LNCAP (cell line): ENCODE results near the gene ZSWIM9.
A peak's percentile ranks its signal among the peaks of the same experiment; 100 is the strongest.

Source experiments
- TF ChIP-seq, protein P1 (sequence below): fragments of 450-650 bp; IDR thresholded peaks from 2 replicates; pipeline ENCODE4 v1.5.1; 2017; ENCODE audit warnings: mild to moderate bottlenecking

Gene ZSWIM9

DNA sequence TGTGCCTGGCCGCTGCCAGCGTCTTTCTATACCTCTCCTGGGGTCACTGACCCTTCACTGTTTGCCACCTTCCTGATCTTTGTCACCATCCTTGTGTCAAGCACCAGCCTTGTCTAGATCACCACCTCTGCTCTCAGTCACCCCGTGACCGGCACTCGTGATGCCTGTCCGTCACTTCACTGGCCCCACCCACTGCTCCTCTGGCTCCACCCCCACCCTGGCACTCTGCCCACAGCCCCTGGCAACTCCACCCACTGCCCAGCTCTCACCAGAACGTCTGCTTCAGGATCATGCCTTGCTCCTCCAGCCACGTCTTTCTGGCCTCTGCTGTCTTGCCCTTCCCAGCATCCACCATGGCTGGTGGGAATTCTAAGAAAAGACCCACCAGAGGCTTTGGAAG lies 35.1 kb upstream of the ZSWIM9 start:
- TF ChIP-seq, protein P1, sequence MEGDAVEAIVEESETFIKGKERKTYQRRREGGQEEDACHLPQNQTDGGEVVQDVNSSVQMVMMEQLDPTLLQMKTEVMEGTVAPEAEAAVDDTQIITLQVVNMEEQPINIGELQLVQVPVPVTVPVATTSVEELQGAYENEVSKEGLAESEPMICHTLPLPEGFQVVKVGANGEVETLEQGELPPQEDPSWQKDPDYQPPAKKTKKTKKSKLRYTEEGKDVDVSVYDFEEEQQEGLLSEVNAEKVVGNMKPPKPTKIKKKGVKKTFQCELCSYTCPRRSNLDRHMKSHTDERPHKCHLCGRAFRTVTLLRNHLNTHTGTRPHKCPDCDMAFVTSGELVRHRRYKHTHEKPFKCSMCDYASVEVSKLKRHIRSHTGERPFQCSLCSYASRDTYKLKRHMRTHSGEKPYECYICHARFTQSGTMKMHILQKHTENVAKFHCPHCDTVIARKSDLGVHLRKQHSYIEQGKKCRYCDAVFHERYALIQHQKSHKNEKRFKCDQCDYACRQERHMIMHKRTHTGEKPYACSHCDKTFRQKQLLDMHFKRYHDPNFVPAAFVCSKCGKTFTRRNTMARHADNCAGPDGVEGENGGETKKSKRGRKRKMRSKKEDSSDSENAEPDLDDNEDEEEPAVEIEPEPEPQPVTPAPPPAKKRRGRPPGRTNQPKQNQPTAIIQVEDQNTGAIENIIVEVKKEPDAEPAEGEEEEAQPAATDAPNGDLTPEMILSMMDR: no peak

DNA sequence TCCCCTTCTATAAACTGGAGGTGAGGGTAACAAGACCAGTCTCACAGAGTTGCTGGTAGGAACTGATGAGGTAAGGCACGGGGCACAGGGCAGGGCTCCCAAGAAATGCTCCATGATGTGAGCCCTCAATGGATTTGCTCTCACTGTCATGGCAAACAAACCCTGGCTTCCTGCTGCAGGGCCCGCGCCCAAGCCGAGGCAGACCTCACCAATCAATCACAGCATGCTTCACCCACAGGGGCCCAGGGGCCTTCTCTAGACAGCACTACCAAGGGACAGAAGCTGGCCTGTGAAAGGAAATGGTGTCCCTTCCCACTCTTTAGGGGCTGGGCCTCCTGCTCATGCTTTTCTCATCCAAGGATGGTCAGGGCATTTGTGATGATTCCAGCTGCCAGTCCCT lies 33.9 kb upstream of the ZSWIM9 start:
- TF ChIP-seq, protein P1: no peak

DNA sequence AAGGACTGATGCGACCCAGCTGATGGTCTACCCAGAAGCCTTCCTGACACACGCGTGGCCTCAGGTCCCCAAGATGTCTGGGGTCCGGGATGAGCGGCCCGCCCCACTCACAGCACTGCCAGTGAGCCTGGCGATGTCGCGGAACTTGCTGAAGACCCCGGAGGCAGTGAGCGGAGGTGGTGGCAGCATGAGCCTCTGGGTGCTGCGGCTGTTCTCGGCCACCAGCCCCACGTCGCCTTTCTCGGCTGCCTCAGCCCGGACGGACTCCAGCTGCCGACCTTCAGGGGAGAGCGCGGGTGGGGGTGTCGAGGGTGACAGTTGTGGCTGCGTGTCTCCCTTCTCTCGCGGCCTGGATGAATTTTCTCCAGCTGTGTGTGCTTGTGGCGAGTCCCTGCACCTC lies 33.1 kb upstream of the ZSWIM9 start:
- TF ChIP-seq, protein P1: no peak

DNA sequence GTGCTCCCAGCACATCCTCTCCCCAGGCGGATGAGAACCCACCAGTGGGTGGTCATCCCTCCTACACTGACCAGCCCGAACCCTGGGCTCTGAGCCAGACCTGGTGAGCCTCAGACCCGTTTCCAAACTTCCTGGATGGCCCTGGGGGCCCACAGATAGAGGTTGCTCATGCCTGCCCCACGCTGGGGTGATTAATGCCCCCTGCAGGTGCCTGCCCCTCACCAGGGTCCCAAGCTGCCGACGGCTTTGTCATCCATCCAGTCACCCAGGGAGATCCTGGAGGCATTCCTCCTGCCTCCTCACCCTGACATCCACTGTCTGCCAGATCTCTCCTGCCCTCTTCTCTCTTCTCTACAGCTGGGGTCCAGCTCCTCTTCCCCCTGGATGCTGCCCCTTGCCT lies 31.4 kb upstream of the ZSWIM9 start:
- TF ChIP-seq, protein P1: no peak

DNA sequence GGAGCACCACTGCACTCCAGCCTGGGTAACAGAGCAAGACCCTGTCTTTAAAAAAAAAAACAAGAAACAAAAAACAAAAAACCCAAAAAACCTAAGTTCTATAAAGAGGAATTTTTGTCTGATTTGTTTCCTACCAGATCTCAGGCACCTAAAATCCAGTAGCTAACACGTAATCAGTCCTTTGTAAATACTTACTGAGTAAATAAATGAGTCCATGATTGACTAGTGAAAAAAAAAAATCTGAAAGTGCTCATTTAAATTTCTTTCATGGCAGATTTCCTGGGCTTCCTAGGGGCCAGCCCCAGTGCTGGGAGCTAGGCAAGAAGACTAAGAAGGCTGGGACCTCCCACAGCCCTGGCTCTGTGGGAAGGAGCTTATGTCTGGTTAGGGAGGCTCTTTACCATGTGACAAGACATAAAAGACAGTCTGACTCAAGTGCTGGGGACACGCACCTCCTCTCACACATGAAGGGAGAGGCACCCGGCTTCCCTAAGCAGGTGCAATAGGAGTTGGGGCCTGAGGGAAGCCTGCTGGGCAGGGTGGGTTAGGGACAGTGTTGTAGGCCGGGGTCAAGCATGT lies 22.8 kb upstream of the ZSWIM9 start:
- TF ChIP-seq, protein P1: no peak

DNA sequence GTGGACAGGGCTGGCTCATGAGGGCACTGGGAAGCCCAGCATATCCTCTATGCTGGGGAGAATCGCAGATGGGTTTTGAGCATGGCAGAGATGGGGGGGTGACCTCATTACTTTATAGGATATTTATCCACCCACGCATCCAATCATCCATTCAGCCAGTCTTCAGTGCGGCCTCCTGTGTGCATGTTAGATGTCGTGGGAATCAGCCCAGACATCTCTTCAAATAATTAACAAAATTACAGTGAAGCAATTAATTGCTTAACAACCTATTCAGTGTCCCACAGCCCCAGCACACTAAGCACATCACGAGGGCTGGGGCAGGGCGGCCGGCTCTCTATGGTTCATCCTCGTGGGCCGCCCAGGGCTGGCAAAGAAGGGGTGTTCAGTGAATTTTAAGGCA lies 21.9 kb upstream of the ZSWIM9 start:
- TF ChIP-seq, protein P1: no peak

DNA sequence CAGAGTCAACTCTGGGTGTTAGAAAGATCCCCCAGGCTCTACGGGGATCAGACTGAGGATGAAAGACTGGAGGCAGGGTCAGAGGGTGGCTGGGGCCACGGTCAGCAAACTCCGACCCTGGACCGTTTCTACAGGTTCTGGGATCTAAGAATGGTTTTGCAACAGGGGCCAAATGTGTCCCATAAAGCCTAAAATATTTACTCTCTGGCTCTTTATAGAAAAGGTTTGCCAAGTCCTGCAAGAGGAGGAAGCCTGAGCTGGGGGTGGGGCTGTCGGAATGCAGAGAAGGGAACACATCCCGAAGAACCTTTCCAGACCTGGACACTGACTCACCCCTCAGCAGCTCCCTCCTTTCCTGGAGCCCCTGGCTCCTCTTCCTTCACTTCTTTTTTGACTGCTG lies 21.1 kb upstream of the ZSWIM9 start:
- TF ChIP-seq, protein P1: no peak

DNA sequence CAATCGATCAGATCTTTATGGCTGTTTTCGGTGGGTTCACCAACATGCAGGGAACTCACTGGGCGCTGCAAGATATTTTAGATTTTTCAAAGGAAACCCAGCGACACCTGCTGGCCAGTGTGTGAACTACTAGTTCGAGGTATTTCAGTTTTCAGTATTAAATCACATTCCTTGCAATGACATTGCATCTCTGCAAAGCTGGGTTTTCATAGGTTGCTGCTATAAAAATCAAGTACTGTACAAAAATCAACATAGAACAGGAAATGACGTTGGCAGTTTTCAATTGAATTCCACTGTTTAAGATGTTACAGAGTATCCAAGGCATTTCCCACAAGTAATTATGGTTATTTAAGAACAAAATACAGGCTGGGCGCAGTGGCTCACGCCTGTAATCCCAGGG lies 17.9 kb upstream of the ZSWIM9 start:
- TF ChIP-seq, protein P1: peak; percentile 58
